ENCODE data around the gene GALR2. TPM values are rescaled to one million over a fixed set of nuclear protein-coding genes. Genes with fewer than 3 reads are reported as not detected.

GALR2 gene
- total and polyA plus RNA-seq, 9 of the 15 experiments (the other 6 are each of a cell fraction or from before 2014, with no cell fraction given): 0.34 TPM; not detected in 8

- TF ChIP-seq NFIC (IDR thresholded peaks at IDR 0.05) (peak; percentile 51), EP400 (IDR thresholded peaks at IDR 0.05) (peak; percentile 63), RBM22 (IDR thresholded peaks at IDR 0.05; ENCODE audit: low read depth, low read length, poor library complexity, severe bottlenecking) (no peak), ZNF583 (CRISPR knock-in tag; IDR thresholded peaks at IDR 0.05) (no peak), PURB (CRISPR knock-in tag; IDR thresholded peaks at IDR 0.05; ENCODE audit: low read depth) (no peak), ZBTB7A (IDR thresholded peaks at IDR 0.05; ENCODE audit: borderline replicate concordance, control insufficient read depth, low read depth, low read length) (peak; percentile 91), ZNF395 (CRISPR knock-in tag; IDR thresholded peaks at IDR 0.05) (no peak), MTF1 (CRISPR knock-in tag; IDR thresholded peaks at IDR 0.05; ENCODE audit: borderline replicate concordance) (no peak), ZNF699 (CRISPR knock-in tag; IDR thresholded peaks at IDR 0.05; ENCODE audit: insufficient replicate concordance) (no peak), ATF3 (IDR thresholded peaks at IDR 0.05) (no peak), ATF3 (CRISPR knock-in tag; conservative IDR thresholded peaks at IDR 0.05) (no peak), ZNF311 (CRISPR knock-in tag; IDR thresholded peaks at IDR 0.05) (peak; percentile 49; the same call in 1 of the 2 replicates), TEAD1 (CRISPR knock-in tag; IDR thresholded peaks at IDR 0.05) (peak in 1 of 2 experiments; percentile 62; a peak in 1 of 4 replicates), SIN3A (IDR thresholded peaks at IDR 0.05; ENCODE audit: borderline replicate concordance in 2 of 2, control insufficient read depth in 1 of 2, low read depth in 2 of 2, low read length in 2 of 2) (peak; percentile 57 to 79; a peak in 1 of 4 replicates), HCFC1 (IDR thresholded peaks at IDR 0.05; ENCODE audit: low read depth, low read length) (peak; percentile 71), HNRNPUL1 (IDR thresholded peaks at IDR 0.05; ENCODE audit: low read length) (no peak)
- TF ChIP-seq, protein P1, sequence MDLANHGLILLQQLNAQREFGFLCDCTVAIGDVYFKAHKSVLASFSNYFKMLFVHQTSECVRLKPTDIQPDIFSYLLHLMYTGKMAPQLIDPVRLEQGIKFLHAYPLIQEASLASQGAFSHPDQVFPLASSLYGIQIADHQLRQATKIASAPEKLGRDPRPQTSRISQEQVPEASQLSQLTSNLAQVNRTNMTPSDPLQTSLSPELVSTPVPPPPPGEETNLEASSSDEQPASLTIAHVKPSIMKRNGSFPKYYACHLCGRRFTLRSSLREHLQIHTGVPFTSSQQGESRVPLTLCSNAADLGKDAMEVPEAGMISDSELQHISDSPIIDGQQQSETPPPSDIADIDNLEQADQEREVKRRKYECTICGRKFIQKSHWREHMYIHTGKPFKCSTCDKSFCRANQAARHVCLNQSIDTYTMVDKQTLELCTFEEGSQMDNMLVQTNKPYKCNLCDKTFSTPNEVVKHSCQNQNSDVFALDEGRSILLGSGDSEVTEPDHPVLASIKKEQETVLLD (IDR thresholded peaks at IDR 0.05): peak; percentile 90
- TF ChIP-seq, protein P2, sequence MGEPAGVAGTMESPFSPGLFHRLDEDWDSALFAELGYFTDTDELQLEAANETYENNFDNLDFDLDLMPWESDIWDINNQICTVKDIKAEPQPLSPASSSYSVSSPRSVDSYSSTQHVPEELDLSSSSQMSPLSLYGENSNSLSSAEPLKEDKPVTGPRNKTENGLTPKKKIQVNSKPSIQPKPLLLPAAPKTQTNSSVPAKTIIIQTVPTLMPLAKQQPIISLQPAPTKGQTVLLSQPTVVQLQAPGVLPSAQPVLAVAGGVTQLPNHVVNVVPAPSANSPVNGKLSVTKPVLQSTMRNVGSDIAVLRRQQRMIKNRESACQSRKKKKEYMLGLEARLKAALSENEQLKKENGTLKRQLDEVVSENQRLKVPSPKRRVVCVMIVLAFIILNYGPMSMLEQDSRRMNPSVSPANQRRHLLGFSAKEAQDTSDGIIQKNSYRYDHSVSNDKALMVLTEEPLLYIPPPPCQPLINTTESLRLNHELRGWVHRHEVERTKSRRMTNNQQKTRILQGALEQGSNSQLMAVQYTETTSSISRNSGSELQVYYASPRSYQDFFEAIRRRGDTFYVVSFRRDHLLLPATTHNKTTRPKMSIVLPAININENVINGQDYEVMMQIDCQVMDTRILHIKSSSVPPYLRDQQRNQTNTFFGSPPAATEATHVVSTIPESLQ (CRISPR knock-in tag; IDR thresholded peaks at IDR 0.05): no peak
- TF ChIP-seq, protein P3, sequence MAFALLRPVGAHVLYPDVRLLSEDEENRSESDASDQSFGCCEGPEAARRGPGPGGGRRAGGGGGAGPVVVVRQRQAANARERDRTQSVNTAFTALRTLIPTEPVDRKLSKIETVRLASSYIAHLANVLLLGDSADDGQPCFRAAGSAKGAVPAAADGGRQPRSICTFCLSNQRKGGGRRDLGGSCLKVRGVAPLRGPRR (CRISPR knock-in tag; IDR thresholded peaks at IDR 0.05): no peak
Measured at GRCh38 chr17:76103274-76104139, 28.9 kb downstream of the GALR2 start, which contains the start of gene EXOC7 (continued).

Measured in K562 (cell line).